GM19455 (cell line): Measurements from ENCODE around the gene HTRA3.

Experiments used
- ATAC-seq: cut with Tn5 transposase; IDR thresholded peaks from one replicate; pipeline ENCODE4 v1.9.1; 2021; ENCODE audit not compliant: unreplicated experiment

Gene HTRA3

DNA sequence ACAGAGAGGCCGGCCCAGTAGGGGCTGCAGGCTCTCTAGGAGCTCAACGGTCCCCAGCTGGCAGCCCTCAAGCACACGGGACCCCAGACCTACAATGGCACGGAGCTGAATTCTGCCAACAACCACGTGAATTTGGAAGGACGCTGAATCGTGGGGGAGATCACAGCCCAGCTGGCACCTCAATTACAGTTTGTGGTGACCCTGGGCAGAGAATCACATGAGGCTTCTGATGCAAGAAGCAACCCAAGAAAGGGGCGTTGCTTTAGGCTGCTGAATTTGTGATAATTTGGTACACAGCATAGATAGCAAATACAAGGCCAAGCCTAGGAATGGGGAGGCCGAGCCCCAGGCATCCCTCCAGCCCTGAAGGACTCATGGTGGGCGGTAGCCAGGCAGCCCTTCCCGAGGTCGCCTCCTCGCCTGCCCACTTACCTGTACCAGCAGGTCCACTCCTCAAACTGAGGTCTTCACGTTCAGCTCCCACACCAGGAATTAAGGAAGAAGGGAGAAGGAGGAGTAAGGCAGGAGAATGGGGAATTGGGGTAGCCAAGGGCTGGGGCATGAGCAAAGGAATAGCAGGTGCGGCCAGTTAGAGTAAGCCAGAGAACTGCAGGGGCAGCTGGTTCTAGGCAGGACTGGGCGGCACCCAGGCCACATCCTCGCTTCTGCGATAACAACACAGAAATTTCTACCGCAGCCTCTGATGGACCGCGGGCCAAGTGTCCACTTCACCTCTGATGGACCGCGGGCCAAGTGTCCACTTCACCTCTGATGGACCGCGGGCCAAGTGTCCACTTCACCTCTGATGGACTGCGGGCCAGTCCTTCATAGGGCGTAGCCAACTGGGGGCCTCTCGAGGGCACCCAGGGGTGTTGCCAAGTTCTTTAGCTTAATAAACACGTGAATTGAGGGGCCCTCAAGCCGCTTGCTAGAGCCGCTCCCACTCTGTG lies 23.4 kb upstream of the HTRA3 start:
- no peak for ATAC-seq

DNA sequence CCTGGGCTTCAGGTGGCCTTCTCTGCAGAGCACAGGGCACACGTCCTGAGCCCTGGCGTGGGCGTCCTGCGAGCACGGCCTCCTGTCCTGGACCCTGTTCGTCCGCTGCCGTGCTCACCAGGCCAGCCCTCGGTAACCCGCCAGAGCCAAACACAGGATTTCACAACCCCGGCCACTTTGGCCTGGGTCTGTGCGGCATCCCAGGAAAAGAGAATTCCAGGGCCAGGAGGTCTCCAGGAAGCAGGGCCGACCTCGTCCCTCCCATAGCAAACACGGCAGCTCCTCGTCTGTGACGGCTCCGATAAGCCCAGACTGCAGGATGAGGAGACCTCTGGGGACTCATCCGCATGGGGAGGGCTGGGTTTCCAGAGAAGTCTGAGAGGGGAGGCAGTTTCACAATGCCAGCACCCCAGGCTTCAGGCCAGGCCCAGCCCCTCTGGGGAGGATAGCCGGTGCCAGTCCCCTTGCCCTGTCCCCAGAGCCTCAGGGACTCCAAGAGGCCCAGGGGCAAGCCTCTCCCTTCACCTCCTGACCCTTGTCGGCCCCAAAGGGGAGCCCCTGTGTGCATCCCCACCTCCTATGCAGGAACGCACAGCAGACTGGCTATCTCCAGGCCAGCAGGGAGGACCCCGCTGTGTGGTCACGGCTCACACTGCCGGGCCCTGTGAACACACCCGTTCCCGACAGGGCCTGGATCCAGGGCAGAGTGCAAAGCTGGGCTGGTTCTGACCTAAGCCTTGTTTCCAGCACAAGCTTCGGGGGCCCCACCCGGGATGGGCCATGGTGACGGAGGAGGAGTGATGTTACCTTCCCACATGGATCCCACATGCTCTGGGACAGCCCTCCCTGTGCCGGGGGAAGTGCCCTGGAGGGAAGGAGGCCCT lies 22.3 kb upstream of the HTRA3 start:
- no peak for ATAC-seq

DNA sequence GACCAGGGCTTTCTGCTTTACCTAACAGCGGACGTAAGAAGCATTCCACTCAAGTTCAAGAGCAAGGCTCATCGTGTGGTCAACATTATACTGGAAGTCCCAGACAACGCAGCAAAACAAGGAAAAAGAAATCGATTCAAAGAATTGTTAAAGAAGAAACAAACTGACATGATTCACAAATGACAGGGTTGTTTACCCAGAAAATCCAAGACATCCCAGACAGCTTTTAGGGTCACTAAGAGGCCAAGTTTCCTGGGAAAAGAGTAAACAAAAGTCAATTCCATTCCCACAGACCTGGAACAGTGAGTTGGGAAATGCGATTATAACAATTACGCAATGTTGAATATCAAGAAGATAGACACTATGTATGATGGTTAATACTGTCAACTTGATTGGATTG lies 21.5 kb upstream of the HTRA3 start:
- ATAC-seq, result no peak

DNA sequence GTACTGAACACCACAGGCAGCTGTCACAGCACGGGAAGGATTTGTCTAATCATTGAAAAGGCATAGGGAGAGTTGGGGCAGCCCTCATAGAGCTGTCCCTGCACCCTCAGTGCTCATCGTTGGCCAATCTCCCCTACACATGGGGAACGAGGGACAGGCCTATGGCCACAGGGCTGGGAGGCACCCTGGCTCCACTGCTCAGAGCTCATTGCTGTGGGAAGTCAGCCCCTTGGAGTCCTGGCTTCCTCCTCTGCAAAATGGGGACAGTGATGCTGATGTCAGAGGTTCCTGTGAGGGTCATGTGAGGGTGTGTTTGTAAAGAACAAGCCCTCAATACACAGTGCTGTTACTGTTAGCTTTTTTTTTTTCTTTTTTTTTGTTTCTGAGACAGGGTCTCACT lies 19.3 kb upstream of the HTRA3 start:
- ATAC-seq, result no peak

DNA sequence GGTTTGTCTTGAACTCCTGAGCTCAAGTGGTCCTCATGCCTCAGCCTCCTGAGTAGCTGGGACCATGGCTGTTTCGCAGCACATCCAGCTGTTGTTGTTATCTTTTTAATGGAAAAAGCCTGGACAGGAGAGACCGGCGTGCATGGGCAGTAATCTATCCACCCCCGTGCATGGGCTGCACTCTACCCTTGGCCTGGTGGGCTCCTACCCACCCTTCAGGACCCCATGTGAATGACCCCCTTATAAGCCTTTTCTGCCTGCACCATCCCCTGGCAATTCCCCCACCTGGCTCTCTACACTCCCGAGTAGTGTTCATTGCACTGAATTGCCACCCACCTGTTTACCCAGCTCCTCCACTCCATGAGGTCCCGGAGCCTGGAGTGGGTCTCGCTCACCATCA lies 18.9 kb upstream of the HTRA3 start:
- ATAC-seq, result no peak

DNA sequence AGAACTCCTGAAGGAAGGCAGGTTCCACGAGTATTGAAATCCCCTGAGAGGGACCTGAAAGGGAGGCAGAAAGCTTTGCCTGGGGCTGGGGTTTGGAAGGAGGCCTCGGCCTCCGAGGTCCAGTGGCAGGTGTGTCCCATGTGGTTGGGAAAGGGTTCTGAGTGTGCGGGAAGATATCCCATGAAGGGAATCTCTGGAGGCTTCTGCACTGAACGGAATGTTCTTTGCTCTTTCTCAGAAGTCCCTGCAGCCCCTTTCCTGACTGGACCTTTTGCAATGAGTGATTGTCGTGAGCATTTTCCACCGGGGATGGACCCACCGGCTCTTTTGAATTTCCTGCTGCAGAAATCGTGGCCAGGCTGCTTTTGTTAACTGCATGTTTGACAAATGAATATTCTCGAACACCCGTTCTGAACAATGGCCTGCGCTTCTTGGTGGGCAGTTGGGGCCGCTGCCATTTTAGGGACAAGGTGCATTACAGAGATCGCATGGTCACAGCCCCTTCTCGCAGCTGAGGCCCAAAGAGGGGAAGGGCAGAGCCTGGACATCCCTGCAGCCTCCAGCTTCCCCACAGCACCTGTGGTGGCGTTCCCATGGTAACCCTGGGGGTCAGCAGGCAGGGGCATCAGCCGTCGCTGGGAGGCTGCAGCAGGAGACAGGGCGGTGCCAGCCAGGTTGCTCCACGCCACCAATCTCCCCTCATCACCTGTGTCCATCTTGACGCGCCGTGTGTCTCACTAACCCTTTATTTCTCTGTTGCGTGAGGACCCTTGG lies 18.3 kb upstream of the HTRA3 start:
- ATAC-seq, result no peak

DNA sequence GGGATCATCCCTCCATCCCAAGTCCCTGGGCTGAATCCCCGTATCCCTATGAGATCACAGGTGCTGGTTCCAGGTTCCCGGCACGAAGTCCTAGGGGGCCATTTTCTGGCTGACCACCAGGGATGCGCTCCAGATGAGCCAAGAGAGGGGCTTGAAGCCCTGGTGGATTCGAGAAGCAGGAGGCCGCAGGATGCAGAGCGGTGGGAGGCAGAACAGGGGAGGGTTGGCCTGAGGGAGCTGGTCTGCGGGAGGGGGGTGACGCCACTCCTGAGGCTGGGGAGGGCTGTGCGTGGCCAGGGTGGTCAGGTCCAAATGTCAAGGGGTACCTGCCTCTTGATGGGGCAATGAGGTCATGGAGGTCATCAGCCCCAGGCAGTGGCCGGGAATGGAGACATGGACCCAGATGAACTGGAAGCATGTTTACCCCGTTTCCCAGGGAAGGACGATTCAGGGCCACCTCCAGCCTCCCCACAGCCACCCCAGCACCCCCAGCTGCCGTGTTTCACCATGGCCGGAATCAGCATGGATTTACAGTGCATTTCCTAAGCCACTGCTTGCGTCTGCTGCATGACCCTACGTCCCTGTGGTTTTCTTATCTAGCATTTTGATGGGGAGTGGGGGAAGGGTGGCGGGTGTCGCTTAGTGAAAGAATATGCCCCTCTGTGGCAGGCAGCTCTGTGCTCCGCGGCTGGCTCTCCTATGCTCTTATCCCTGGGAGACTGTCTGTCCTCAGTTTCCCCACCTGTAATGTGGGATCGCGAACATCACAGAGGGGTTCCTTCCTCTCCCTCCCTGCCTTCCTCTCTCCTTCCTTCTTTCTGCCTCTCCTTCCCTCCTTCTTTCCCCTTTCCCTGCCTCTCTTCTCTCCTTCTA lies 17.0 kb upstream of the HTRA3 start:
- ATAC-seq, result no peak

DNA sequence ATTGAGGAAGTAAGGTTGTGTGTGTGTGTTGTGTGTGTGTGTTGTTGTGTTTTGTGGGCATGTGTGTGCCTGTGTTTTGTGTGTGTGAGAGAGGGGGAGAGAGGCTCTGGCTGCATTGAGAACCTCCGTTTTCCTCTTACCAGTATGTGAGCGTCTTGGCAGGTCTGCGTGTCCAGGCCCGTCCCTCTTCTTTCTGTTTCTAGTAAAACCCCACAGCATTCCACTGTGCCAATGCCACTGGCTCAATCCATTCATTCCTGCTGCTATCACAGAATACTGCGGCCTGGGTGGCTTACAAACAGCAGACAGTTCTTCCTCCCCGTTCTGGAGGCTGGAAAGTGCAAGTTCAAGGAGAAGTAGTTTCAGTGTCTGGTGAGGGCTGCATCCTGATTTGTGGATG lies 15.5 kb upstream of the HTRA3 start:
- no peak for ATAC-seq

DNA sequence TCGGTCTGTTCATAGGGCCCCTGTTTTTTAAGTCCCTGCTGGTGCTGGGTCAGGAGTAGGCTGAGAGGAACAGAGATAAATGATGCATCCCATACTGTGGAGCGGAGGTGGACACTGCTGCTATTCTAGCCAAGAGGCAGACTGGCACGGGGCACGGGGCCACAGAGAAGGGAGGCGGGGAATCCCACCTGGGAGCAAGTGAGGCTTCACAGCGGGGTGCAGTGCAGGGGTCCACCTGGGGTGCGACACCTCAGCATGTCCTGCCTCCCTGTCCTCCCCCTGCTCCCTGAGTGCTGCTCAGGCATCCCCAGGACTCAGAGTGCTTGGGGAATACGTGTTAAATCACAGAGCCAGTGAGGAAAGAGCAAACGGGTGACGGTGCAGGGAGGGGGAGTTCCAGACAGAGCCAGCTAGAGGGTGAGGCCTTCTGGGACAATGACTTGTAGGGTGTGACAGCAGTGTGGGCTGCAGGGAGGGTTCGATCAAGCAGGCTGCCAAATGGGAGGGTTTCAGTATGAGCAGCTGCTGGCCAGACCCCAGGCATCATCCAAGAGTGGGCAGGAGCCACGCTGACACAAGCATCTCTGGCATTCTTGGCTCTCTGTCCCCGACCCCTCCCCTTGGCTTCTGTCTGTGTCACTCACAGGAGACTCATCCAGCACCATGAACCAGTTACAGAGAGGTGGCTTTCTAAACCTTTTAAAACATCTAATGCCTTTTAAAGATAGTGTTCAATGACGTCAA lies 13.7 kb upstream of the HTRA3 start:
- ATAC-seq, result no peak

DNA sequence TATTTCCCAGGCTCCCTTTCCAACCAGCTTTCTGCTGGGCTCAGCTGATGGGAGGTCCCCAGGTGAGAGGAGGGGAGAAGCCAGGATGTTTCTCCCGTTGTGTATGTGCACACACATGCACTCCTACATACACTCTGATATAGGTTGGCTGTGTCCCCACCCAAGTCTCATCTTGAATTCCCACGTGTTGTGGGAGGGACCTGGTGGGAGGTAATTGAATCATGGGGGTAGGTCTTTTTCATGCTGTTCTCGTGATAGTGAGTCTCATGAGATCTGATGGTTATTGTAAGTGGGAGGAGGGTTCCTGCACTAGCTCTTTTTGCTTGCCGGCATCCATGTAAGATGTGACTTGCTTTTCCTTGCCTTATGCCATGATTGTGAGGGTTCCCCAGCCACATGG lies 11.7 kb upstream of the HTRA3 start:
- ATAC-seq, result no peak

DNA sequence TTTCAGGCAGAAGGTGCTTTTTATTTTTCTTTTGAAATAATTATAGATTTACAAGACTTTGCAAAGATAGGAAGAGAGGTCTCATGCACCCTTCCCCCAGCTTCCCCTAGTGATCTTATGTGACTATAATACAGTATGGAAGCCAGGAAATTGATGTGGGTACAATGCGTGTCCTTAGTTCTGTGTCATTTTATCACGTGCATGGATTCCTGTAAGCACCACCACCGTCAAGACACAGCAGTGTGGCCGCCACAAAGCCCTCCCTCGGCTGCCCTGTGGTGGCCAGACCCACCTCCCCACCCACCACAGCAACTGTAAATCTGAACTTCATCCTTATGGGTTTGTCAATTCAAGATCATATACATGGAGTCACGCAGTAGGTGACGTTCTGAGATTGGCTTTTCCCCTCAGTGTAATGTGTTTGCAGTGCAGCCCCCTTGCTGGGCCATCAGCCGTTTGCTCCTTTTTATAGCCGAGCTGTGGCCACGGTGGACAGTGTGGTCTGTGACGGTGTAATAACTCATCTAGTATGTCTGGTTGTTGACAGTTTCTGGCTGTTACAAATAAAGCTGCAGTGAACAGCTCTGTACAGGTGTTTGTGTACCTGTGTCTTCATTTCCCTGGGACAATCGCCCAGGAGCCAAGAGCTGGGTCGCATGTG lies 10.9 kb upstream of the HTRA3 start:
- ATAC-seq, result no peak

DNA sequence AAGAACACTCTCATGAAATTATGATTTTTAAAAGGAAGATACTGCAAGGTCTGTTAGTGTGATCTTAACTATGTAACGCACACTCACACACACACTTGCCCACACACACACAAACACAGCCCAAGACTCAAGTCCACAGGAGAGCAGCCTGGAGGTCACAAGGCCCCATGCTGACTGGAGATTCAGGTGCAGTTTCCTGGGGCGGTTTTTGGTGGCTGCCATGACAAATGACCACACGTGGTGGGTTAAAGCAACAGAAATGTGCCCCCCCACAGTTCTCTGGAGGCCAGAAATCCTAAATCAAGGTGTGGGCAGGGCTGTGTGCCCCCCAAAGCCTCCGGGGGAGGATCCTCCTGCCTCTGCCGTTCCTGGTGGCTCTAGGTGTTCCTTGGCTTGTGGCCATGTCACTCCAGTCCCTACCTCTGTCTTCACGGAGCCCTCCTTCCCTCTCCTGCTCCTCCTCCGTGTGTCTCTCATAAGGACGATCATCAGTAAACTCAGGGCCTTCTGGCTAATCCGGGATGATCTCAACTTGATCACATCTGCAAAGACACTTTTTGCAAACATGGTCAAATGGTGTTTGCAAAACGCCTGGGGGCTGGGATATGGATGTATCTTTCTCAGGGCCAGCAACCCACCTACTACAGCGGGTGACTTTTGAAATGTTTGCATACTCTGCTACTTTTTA lies 9.7 kb upstream of the HTRA3 start:
- no peak for ATAC-seq

DNA sequence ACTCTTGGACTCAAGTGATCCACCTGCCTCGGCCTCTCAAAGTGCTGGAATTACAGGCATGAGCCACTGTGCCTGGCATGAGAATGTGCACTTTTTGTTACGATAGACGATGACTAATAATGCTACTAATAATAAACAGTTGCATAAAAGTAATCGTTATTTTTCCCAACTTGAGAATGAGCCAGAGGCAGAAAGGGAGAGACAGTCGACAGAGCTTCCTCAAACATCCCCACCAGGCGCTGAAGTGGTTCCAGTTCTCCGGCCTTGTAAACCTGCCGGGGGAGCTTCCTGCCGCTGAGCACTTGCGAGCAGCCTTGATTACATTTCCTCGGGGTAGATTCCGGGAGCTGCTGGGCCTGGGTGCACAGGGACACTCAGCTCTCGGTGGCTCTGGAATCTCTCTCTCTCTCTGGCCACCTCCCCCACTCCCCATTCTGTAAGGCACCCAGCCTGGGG lies 8.9 kb upstream of the HTRA3 start:
- no peak for ATAC-seq

DNA sequence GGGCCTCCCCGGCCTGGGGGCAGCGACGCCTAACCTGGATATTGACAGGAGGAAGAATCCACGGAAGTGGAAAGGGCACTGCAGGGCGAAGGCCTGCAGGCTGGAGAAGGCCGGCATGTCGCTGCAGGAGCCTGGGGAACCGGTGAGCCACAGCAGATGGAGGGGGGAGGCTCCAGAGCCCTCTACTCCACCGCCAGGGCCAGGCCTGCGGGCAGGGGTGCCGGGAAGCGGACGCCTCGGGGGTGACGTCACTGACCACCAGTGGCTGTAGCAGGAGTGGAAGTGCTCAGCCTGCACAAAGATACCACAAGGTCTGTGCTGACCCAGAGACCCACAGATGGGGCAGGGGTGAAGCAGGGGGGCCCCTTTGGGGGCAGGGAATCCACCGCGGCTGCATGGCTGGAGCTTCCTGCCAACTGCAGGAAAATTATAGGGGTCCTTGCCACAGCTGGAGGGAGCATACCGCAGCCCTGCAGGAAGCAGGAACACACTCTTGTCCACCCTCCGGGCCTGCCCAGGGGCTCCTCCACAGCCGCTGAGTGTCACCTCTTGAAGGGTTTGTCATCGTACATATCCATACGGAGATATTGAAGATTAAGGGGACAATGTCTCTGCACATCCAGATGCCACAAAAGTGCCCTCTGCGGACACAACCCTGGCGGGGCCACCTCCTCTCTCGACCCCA lies 7.6 kb upstream of the HTRA3 start:
- ATAC-seq, result no peak

DNA sequence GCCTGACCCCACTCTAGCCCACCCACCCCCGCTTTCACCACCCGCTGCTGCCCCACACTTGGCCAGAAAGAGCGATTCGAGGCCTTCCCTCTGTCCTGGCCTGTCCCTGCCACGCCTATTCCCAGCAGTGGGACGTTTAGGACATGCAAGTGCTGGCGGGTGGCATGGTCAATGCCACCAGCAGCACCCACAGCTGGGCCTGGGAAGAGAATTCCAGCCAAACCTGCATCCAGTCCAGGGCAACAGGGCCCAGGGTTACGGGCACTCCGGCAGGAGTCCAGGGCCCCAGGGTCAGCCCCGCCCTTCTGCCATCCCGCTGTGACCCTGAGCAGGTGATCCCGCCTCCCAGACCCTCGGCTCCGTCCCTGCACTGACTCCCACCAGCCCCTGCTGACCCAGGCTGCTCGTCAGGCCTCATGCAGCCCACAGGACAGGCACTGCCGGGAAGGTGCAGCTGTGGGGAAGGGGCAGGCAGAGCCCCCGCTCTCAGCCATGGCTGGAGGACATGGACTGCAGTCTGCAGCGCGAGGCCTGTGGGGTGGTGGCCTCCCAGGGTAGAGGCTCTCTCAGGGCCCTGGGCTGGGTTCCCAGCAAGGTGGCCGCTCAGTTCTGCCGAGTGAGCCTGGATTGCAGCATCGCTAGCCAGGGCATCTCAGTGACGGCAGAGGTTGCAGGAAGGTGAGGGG lies 6.8 kb upstream of the HTRA3 start:
- no peak for ATAC-seq

DNA sequence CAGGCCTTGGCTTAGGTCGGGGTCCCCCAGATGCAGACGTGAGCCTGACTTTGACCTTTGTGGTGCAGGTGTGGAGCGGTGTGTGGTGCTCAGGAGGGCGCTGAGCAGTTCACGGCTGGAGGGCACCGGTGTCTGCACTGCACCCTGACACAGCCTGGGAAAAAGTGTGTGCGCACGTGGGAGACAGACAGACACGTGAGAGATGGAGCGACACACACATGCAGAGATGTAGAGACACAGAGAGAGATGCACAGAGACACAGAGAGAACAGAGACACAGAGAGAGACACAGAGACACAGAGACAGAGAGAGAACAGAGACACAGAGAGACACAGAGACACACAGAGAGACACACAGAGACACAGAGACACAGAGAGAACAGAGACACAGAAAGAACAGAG lies 6.2 kb upstream of the HTRA3 start:
- no peak for ATAC-seq

DNA sequence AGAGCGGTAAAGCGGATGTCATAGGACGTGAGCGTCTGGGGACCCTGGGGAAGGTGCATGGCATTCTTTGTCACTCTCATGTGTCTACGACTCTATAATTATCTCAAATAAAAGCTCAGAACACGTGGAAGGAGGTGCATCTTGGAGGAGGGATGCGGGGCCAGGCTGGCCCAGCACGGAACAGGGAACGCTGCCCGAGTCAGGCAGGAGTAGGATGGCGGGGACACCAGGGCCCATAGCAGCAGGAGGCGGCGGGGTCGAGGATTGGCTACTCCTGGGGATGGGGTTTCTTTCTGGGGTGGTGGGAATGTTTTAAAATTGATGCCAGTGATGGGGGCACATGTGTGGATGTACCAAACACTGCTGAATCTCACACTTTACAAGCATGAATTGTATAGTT lies 5.4 kb upstream of the HTRA3 start:
- ATAC-seq, result no peak
